CD4-positive, alpha-beta T cell (primary cell): ENCODE measurements around the gene DNAJB13. TPM values are rescaled to one million over a fixed set of nuclear protein-coding genes. Genes with fewer than 3 reads are reported as not detected.

Source experiments
- ATAC-seq: fragments of 200-7000 bp; cut with Tn5 transposase; one replicate; pipeline ENCODE4 v1.10.0; 2022; ENCODE audit warnings: mild to moderate bottlenecking; ENCODE audit not compliant: poor library complexity
- CTCF ChIA-PET: fragments of 350-600 bp; sonication (Branson Sonifier 250); formaldehyde crosslinking; loops from one replicate; lab custom pipeline; 2021; ENCODE audit warnings: antibody characterized with exemption, inconsistent platforms; lab: Charles Lee
- POLR2A ChIA-PET: fragments of 350-600 bp; sonication (Branson Sonifier 250); formaldehyde crosslinking; loops from one replicate; lab custom pipeline; 2021; ENCODE audit warnings: antibody characterized with exemption, inconsistent platforms; lab: Charles Lee
- DNase-seq, 14 experiments: peaks; one replicate each; pipeline ENCODE4 v3.0.0-alpha.2; 2013 to 2020; ENCODE audit warnings: mixed read lengths in 2 of 14
- H3K27ac ChIP-seq, 2 donors: one replicate each; pipeline versions ENCODE4 v1.5.1 to v1.7.0; 2013; ENCODE audit warnings: low read length in 2 of 2, low read depth in 1 of 2, mild to moderate bottlenecking in 1 of 2
- H3K27me3 ChIP-seq, 2 experiments: 1 replicate in 1 of 2; 2 replicates in 1 of 2; pipeline versions ENCODE4 v1.6.1 to v1.7.0; 2013; ENCODE audit warnings: low read length in 2 of 2, control low read depth in 1 of 2, mild to moderate bottlenecking in 1 of 2, moderate library complexity in 1 of 2; ENCODE audit not compliant: insufficient read depth in 2 of 2, control insufficient read depth in 1 of 2
- H3K36me3 ChIP-seq: one replicate; pipeline ENCODE4 v1.6.1; 2013; ENCODE audit warnings: low read length, control low read depth; ENCODE audit not compliant: insufficient read depth
- H3K4me1 ChIP-seq: one replicate; pipeline ENCODE4 v1.6.1; 2013; ENCODE audit warnings: low read length, control low read depth; ENCODE audit not compliant: insufficient read depth
- H3K4me3 ChIP-seq: one replicate; pipeline ENCODE4 v1.5.1; 2013; ENCODE audit warnings: mild to moderate bottlenecking, low read length, moderate library complexity
- H3K9me3 ChIP-seq, 2 experiments: 1 replicate in 1 of 2; 2 replicates in 1 of 2; pipeline versions ENCODE4 v1.6.1 to v1.7.0; 2013; ENCODE audit warnings: low read length in 2 of 2, mild to moderate bottlenecking in 2 of 2, control low read depth in 1 of 2, moderate library complexity in 1 of 2; ENCODE audit not compliant: control insufficient read depth in 1 of 2, insufficient read depth in 1 of 2
- H3K27ac Mint-ChIP-seq: one replicate; pipeline ENCODE4 v1.8.0; 2020; ENCODE audit warnings: mixed read lengths
- H3K27me3 Mint-ChIP-seq: one replicate; pipeline ENCODE4 v1.8.0; 2021; ENCODE audit warnings: mixed read lengths
- H3K36me3 Mint-ChIP-seq: one replicate; pipeline ENCODE4 v1.8.0; 2021; ENCODE audit warnings: low read depth, mixed read lengths
- H3K4me1 Mint-ChIP-seq: one replicate; pipeline ENCODE4 v1.8.0; 2021; ENCODE audit warnings: low read depth, mixed read lengths
- H3K4me3 Mint-ChIP-seq: one replicate; pipeline ENCODE4 v1.8.0; 2020; ENCODE audit warnings: mild to moderate bottlenecking, mixed read lengths
- H3K9me3 Mint-ChIP-seq: one replicate; pipeline ENCODE4 v1.8.0; 2020; ENCODE audit warnings: mixed read lengths
- CTCF ChIP-seq: fragments of 200-600 bp; IDR thresholded peaks from one replicate; pipeline ENCODE4 v1.8.0; 2022; ENCODE audit warnings: antibody characterized with exemption, mild to moderate bottlenecking
- intact Hi-C, 2 experiments: fragments of 100-400 bp; cut with DNase I in 1 of 2; cut with micrococcal nuclease in 1 of 2; formaldehyde crosslinking; loops; one replicate each; pipeline versions ENCODE4 v1.15.1 to v1.9.0; 2023 to 2025; cut with DNase I, micrococcal nuclease
- total RNA-seq, 174 experiments: library from RNA in 2 of 174; stranded (reverse) in 2 of 174; gene quantifications; one replicate each; pipeline ENCODE4 v1.2.3 and lab custom pipeline; 2021 to 2026

The DNAJB13 gene
- total RNA-seq, 2 experiments from 2014 or later: not detected

- no peaks in the 10 kb centered on the region for H3K36me3 ChIP-seq
- ChIA-PET CTCF (no interaction called here), POLR2A (no interaction called here)
- Mint-ChIP-seq H3K36me3 (no peaks in the 10 kb centered on the region), H3K9me3 (no peaks in the 10 kb centered on the region), H3K27me3 (peaks cover 10% of the 10 kb centered on the region), H3K4me3 (no peak overlapping the region), H3K27ac (no peak overlapping the region), H3K4me1 (no peaks in the 10 kb centered on the region)
- ATAC-seq (no peak), DNase-seq (no peak)
- intact Hi-C loops: no loop called here
- H3K4me3 ChIP-seq: no peak overlapping the region
- TF ChIP-seq CTCF: no peak
- no peak overlapping the region for H3K27ac ChIP-seq
- no peaks in the 10 kb centered on the region for H3K4me1 ChIP-seq
- no peaks in the 10 kb centered on the region for H3K27me3 ChIP-seq
- H3K9me3 ChIP-seq: no peaks in the 10 kb centered on the region
Measured at GRCh38 chr11:73951797-73952196, 971 bp downstream of the DNAJB13 start.

- ChIA-PET CTCF (interaction anchor here (1.0 kb wide), 1 partner anchor 95 kb away, joined by 3 read pairs; no protein-coding TSS in a partner anchor), POLR2A (interaction anchor here (0.9 to 1.1 kb wide), 2 partner anchors 10 to 214 kb away, joined by 3 to 5 read pairs; partner anchors contain the start of genes C2CD3 and PPME1)
- no peak overlapping the region for H3K4me3 Mint-ChIP-seq
- H3K27ac ChIP-seq: no peak overlapping the region
- H3K4me1 Mint-ChIP-seq: peaks cover 5% of the 10 kb centered on the region
- no peak for DNase-seq
- peaks cover 15% of the 10 kb centered on the region for H3K27me3 Mint-ChIP-seq
- no peaks in the 10 kb centered on the region for H3K9me3 ChIP-seq
- H3K4me3 ChIP-seq: no peak overlapping the region
- H3K9me3 Mint-ChIP-seq: no peaks in the 10 kb centered on the region
- H3K4me1 ChIP-seq: peaks cover 3% of the 10 kb centered on the region
- no peaks in the 10 kb centered on the region for H3K36me3 Mint-ChIP-seq
- ATAC-seq: no peak
- no peak for TF ChIP-seq CTCF
- no peaks in the 10 kb centered on the region for H3K36me3 ChIP-seq
- intact Hi-C loops: no loop called here
- no peaks in the 10 kb centered on the region for H3K27me3 ChIP-seq
- H3K27ac Mint-ChIP-seq: no peak overlapping the region
Measured at GRCh38 chr11:73956876-73957653, 6.2 kb downstream of the DNAJB13 start.

- Mint-ChIP-seq H3K9me3 (no peaks in the 10 kb centered on the region), H3K4me3 (no peak overlapping the region), H3K36me3 (no peaks in the 10 kb centered on the region), H3K27me3 (peaks cover 15% of the 10 kb centered on the region), H3K4me1 (peaks cover 5% of the 10 kb centered on the region), H3K27ac (no peak overlapping the region)
- H3K27me3 ChIP-seq: no peaks in the 10 kb centered on the region
- ATAC-seq: no peak
- peaks cover 3% of the 10 kb centered on the region for H3K4me1 ChIP-seq
- DNase-seq: no peak
- no peak for TF ChIP-seq CTCF
- no peaks in the 10 kb centered on the region for H3K9me3 ChIP-seq
- no peak overlapping the region for H3K27ac ChIP-seq
- POLR2A ChIA-PET: interaction anchor here (1.1 kb wide), 1 partner anchor 9 kb away, joined by 5 read pairs; no protein-coding TSS in a partner anchor
- H3K36me3 ChIP-seq: no peaks in the 10 kb centered on the region
- CTCF ChIA-PET: interaction anchor here (1.0 kb wide), 1 partner anchor 95 kb away, joined by 3 read pairs; no protein-coding TSS in a partner anchor
- intact Hi-C loops: no loop called here
- no peak overlapping the region for H3K4me3 ChIP-seq
Measured at GRCh38 chr11:73957654-73958361, 7.0 kb downstream of the DNAJB13 start.
